Osteocyte (in vitro differentiated cells): Measurements from ENCODE around the gene ZRSR2. TPM values are rescaled to one million over a fixed set of nuclear protein-coding genes. Genes with fewer than 3 reads are reported as not detected.

Experiments
- DNase-seq: peaks from one replicate; pipeline ENCODE4 v3.0.0; 2021; ENCODE audit warnings: mixed read lengths; ENCODE audit not compliant: unreplicated experiment; ENCODE audit errors: extremely low spot score
- H3K27ac Mint-ChIP-seq: one replicate; pipeline ENCODE4 v1.8.0; 2021; ENCODE audit warnings: mild to moderate bottlenecking, mixed read lengths; ENCODE audit not compliant: unreplicated experiment
- H3K27me3 Mint-ChIP-seq: one replicate; pipeline ENCODE4 v1.8.0; 2021; ENCODE audit warnings: mixed read lengths; ENCODE audit not compliant: unreplicated experiment
- H3K36me3 Mint-ChIP-seq: one replicate; pipeline ENCODE4 v1.8.0; 2021; ENCODE audit warnings: mixed read lengths; ENCODE audit not compliant: unreplicated experiment
- H3K4me1 Mint-ChIP-seq: one replicate; pipeline ENCODE4 v1.8.0; 2021; ENCODE audit warnings: mixed read lengths; ENCODE audit not compliant: unreplicated experiment
- H3K4me3 Mint-ChIP-seq: one replicate; pipeline ENCODE4 v1.8.0; 2021; ENCODE audit warnings: mild to moderate bottlenecking, moderate library complexity, mixed read lengths; ENCODE audit not compliant: unreplicated experiment
- H3K9me3 Mint-ChIP-seq: one replicate; pipeline ENCODE4 v1.8.0; 2021; ENCODE audit warnings: mixed read lengths; ENCODE audit not compliant: unreplicated experiment
- total RNA-seq: library from RNA; stranded (reverse); gene quantifications from 2 replicates; pipeline ENCODE4 v1.2.1, GENCODE V29; 2021
- TF ChIP-seq, protein P1 (sequence below): fragments of 200-600 bp; sonication (generic); IDR thresholded peaks from 2 replicates; pipeline ENCODE4 v1.5.0; 2021; ENCODE audit warnings: antibody characterized with exemption, mild to moderate bottlenecking, moderate library complexity

ZRSR2 gene
- total RNA-seq, 1 donor from 2014 or later: 16.3 TPM

DNA sequence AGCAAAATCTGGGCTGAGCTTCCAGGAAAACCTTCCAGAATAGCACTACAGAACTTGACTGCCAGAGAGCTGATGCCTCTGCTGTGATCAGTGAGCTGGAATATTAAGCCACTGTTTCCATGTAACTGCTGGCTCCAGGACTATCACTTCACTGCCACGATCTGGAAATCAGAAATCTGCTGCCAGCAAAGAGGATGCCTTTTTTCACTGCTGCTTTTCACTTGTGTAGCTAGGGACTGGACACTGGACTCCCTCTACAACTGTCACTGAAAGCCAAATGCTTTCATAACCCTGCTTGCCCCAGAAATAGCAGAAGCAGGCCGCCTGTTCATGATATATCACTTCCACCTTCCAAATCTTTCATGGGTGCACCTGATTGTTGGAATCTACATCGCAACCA is 73.7 kb downstream of the ZRSR2 start:
- TF ChIP-seq, protein P1, sequence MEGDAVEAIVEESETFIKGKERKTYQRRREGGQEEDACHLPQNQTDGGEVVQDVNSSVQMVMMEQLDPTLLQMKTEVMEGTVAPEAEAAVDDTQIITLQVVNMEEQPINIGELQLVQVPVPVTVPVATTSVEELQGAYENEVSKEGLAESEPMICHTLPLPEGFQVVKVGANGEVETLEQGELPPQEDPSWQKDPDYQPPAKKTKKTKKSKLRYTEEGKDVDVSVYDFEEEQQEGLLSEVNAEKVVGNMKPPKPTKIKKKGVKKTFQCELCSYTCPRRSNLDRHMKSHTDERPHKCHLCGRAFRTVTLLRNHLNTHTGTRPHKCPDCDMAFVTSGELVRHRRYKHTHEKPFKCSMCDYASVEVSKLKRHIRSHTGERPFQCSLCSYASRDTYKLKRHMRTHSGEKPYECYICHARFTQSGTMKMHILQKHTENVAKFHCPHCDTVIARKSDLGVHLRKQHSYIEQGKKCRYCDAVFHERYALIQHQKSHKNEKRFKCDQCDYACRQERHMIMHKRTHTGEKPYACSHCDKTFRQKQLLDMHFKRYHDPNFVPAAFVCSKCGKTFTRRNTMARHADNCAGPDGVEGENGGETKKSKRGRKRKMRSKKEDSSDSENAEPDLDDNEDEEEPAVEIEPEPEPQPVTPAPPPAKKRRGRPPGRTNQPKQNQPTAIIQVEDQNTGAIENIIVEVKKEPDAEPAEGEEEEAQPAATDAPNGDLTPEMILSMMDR: no peak
- no peak for DNase-seq
- no peaks in the 10 kb centered on the region for H3K36me3 Mint-ChIP-seq
- H3K9me3 Mint-ChIP-seq: no peaks in the 10 kb centered on the region
- no peak overlapping the region for H3K4me3 Mint-ChIP-seq
- H3K27me3 Mint-ChIP-seq: peaks cover 18% of the 10 kb centered on the region
- H3K4me1 Mint-ChIP-seq: no peaks in the 10 kb centered on the region
- no peak overlapping the region for H3K27ac Mint-ChIP-seq

DNA sequence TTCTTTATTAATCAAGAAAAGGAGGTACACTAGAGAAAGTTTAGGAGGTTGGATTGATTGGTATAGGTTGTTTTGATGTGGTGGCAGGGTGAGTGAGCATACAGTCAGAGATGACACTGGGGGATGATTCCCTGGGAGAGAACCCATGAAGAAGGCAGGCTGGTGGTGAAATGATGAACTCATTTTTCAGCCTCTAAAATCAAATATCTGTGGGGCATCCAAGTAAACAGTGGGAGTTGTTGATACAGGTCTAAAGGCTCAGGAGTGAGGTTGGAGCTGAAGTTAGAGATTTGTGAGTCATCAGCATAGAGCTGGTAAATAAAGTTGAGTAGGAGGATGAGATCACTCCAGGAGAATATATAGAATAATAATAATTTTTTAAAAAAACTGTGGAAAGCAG is 74.3 kb downstream of the ZRSR2 start:
- TF ChIP-seq, protein P1: no peak
- Mint-ChIP-seq H3K27me3 (peaks cover 24% of the 10 kb centered on the region), H3K27ac (no peak overlapping the region), H3K36me3 (no peaks in the 10 kb centered on the region), H3K4me3 (no peak overlapping the region), H3K9me3 (no peaks in the 10 kb centered on the region), H3K4me1 (no peaks in the 10 kb centered on the region)
- DNase-seq: no peak

DNA sequence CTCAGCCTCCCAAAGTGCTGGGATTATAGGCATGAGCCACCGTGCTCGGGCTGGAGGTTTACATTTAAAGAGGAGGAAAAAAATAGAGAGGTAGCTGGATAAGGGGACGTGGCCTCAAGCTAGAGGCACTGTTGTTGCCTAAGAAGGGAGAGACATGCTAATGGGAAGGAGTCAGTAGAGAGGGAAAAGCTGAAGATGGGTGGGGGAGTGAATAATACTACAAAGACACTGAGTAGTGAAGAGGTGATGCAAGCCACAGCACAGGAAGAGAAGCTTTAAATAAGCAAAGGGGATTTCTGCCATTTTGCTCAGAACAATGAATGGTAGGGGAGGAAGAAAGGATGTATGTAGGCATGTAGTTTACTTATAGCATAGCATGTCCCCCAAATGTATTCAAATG is 75.9 kb downstream of the ZRSR2 start:
- peaks cover 35% of the 10 kb centered on the region for H3K27me3 Mint-ChIP-seq
- TF ChIP-seq, protein P1: no peak
- no peak overlapping the region for H3K4me3 Mint-ChIP-seq
- no peak overlapping the region for H3K27ac Mint-ChIP-seq
- DNase-seq: no peak
- no peaks in the 10 kb centered on the region for H3K4me1 Mint-ChIP-seq
- no peaks in the 10 kb centered on the region for H3K9me3 Mint-ChIP-seq
- H3K36me3 Mint-ChIP-seq: no peaks in the 10 kb centered on the region

DNA sequence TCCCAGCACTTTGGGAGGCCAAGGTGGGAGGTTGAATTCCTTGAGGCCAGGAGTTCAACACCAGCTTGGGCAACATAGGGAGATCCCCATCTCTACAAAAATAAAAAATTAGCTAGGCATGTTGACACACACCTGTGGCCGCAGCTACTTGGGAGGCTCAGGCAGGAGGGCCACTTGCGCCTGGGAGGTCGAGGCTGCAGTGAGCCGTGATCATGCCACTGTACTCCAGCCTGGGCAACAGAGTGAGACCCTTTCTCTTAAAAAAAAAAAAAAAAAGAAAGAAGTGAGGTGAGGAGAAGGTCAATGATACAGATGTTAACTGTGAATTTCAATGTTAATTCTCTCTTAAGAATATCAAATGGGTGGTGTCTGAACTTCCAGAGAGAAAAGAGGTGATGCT is 79.4 kb downstream of the ZRSR2 start:
- TF ChIP-seq, protein P1: no peak
- no peaks in the 10 kb centered on the region for H3K4me1 Mint-ChIP-seq
- H3K4me3 Mint-ChIP-seq: no peak overlapping the region
- H3K27me3 Mint-ChIP-seq: peaks cover 39% of the 10 kb centered on the region
- H3K36me3 Mint-ChIP-seq: no peaks in the 10 kb centered on the region
- H3K9me3 Mint-ChIP-seq: no peaks in the 10 kb centered on the region
- no peak for DNase-seq
- H3K27ac Mint-ChIP-seq: no peak overlapping the region

DNA sequence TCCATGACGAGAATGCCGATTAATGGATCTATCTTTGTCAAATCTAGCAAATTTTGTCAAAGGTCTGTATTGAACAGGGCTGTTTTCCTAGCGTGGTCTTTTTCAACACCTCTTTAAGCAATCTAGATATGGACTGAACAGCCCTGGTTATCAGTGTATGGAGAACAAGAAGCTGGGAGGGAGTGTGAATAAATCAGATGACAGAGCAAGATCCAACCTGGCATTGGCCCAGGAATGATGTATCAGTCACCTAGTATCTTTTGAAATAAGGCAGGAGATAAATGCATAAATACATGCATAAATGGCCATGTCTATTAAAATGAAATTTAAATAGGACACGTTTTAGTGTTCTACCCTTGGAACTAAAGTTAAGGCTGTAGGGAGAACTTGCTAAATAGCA is 80.0 kb downstream of the ZRSR2 start:
- H3K27ac Mint-ChIP-seq: no peak overlapping the region
- H3K4me3 Mint-ChIP-seq: no peak overlapping the region
- H3K4me1 Mint-ChIP-seq: no peaks in the 10 kb centered on the region

More for the DNA sequence above, 80.0 kb downstream of the ZRSR2 start:
- DNase-seq: no peak
- no peaks in the 10 kb centered on the region for H3K9me3 Mint-ChIP-seq
- H3K27me3 Mint-ChIP-seq: peaks cover 44% of the 10 kb centered on the region
- TF ChIP-seq, protein P1: no peak
- H3K36me3 Mint-ChIP-seq: no peaks in the 10 kb centered on the region

Other genes starting within 250 kb of the ZRSR2 start
- not detected in 2 replicates for gene ACE2, start 189.5 kb upstream of the ZRSR2 start, total RNA-seq
- not detected in 2 replicates for gene CLTRN, start 125.7 kb upstream of the ZRSR2 start, total RNA-seq
- 10.7 and 12.1 TPM in 2 replicates for gene CA5B, start 52.2 kb upstream of the ZRSR2 start, total RNA-seq
- gene AP1S2, start 64.3 kb downstream of the ZRSR2 start, total RNA-seq: 79.7 and 92.6 TPM in 2 replicates